ENCODE measurements around the gene ABCF2.

ABCF2 gene

GRCh38 chr7:151168003-151168786 lies 58.8 kb downstream of the ABCF2 start:
- peak; percentile 69 for DNase-seq

DNA sequence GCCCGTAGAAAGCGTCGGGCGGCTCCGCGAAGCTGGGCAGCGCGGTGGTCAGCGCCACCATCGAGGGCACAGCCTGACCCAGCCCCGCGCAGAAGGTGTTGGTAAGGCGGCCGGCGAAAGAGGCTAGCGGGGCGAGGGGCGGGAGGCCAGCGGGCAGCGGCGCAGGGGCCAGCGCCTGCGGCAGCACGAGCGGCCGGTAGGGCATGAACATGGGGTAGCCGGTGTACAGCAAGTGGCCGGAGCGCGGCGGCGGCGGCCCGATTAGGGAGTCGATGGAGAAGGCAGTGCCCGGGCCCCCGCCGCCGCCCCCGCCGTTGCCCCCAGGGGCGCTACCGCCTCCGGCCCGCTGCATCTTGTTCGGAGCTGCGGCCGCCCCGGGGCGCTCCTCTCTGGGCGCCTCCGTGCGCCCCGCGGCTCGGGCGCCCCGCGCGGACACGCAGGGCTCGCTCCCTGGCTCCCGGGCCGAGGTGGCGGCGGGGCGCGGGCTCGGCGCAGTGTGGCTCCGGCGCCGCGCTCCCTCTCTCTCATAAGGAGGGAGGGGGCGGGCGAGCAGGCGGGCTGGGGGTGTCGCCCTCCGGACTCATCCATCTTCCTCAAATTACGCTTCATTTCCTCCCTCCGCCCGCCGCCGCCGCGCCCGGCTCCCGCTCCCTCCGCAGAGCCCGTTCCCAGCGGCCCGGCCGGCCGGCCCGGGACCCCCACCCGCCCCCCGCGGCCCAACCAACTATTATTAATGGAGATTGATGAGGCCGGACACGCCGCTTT lies 59.6 kb downstream of the ABCF2 start, which contains the start of gene GBX1:
Gene GBX1 (minus strand): TSS at position 498 of the 765 bp plus-strand sequence. CDS start 146 bp downstream, at position 352.
- DNase-seq, result peak; percentile 13

GRCh38 chr7:151166629-151167196 lies 60.3 kb downstream of the ABCF2 start:
- peak; percentile 15 for DNase-seq

All from stimulated activated CD4-positive, alpha-beta T cell treated with anti-CD3 and anti-CD28 coated beads, Interleukin-4, amount 100 ng/mL, for 1 hour (primary cell).